Activated B cell treated with CpG ODN at 0.5 μM for 24 hours (primary cell): ENCODE data around the gene MPV17L2. TPM values are rescaled to one million over a fixed set of nuclear protein-coding genes. Genes with fewer than 3 reads are reported as not detected.
A peak's percentile ranks its signal among the peaks of the same experiment; 100 is the strongest.

Source experiments
- ATAC-seq: fragments of 200-7000 bp; cut with Tn5 transposase; one replicate; pipeline ENCODE4 v1.10.0; 2021; ENCODE audit warnings: low read depth, mild to moderate bottlenecking, moderate library complexity
- CTCF ChIA-PET: fragments of 350-600 bp; sonication (Branson Sonifier 250); formaldehyde crosslinking; loops from one replicate; lab custom pipeline; 2021; ENCODE audit warnings: antibody characterized with exemption; lab: Charles Lee
- POLR2A ChIA-PET: fragments of 350-600 bp; sonication (Branson Sonifier 250); formaldehyde crosslinking; loops from one replicate; lab custom pipeline; 2021; ENCODE audit warnings: antibody characterized with exemption; lab: Charles Lee
- DNase-seq: peaks from one replicate; pipeline ENCODE4 v3.0.0; 2022
- H3K27ac Mint-ChIP-seq: one replicate; pipeline ENCODE4 v1.8.0; 2020; ENCODE audit warnings: mixed read lengths
- H3K27me3 Mint-ChIP-seq: one replicate; pipeline ENCODE4 v1.8.0; 2021; ENCODE audit warnings: mixed read lengths
- H3K36me3 Mint-ChIP-seq: one replicate; pipeline ENCODE4 v1.8.0; 2021; ENCODE audit warnings: low read depth, mixed read lengths
- H3K4me1 Mint-ChIP-seq: one replicate; pipeline ENCODE4 v1.8.0; 2021; ENCODE audit warnings: mixed read lengths
- H3K4me3 Mint-ChIP-seq: one replicate; pipeline ENCODE4 v1.8.0; 2020; ENCODE audit warnings: mild to moderate bottlenecking, mixed read lengths
- H3K9me3 Mint-ChIP-seq: one replicate; pipeline ENCODE4 v1.8.0; 2020; ENCODE audit warnings: mixed read lengths
- intact Hi-C: fragments of 100-400 bp; cut with micrococcal nuclease; formaldehyde crosslinking; loops from one replicate; pipeline ENCODE4 v1.15.1; 2024
- total RNA-seq: library from RNA; stranded (reverse); gene quantifications from 2 replicates; pipeline ENCODE4 v1.2.3, GENCODE V29; 2022
- TF ChIP-seq, protein P1 (sequence below): fragments of 200-600 bp; IDR thresholded peaks from one replicate; pipeline ENCODE4 v1.8.0; 2022; ENCODE audit warnings: antibody characterized with exemption, mild to moderate bottlenecking

Gene MPV17L2
- total RNA-seq, 1 donor from 2014 or later, result 17.9 TPM

DNA sequence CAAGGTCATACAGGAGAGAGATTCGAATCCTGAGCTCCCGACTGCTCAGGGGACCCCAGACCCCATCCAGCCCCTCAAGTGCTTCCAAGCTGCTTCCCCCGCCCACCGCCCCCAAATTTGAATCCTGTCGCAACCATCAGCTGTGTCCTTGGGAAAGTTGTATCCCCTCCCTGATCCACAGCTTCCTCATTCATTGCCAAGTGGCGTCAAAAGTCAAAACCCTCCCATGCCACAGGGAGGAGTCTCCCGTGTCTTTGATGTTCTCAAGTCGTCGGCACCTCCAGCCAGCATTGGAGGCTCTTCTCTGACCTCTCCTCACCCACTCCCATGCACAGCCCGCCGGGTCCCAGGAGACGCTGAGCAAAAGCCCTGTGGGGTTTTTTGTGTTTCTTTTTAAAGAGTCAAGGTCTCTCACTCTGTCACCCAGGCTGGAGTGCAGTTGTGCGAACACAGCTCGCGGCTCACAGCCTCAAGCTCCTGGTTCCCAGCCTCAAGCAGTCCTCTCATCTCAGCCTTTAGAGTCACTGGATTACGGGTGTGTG is 22.2 kb upstream of the MPV17L2 start:
- H3K9me3 Mint-ChIP-seq, result no peaks in the 10 kb centered on the region
- H3K27ac Mint-ChIP-seq, result peak overlapping the region; percentile 92
- ATAC-seq, result peak; percentile 23

DNA sequence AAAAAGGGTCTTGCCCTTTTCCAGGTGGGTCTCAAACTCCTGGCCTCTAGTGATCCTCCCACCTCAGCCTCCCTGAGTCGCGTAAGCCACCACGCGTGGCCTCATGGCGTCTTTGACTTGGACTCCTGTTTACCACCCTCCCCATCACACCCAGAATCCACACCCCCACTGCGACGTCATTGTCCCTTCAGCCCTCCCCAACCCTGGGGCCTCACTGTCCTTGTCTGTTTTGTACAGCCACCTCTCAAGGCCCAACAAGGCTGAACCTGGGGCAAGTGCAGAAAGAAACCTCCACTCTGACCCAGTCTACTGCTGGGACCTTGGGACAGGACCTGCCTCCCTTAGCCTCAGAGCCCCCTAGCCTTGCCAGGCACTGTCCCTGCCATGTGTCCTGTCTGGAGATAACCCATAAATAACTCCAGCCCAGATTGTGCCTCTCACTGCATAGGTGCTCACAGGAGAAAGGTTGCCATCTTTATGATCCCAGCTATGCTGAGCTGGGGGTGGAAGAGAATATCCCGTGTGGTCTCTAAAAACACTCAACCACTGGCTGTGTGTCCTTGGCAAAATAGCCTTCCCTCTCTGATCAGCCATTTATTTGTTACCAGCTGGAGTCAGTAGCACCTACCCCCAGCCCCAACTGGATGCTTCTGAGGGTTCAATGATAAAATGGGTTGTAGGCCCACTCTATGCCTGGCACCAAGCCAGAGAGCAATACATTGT is 21.3 kb upstream of the MPV17L2 start:
- Mint-ChIP-seq H3K4me3 (peak overlapping the region; percentile 75), H3K4me1 (peaks cover 82% of the 10 kb centered on the region), H3K9me3 (no peaks in the 10 kb centered on the region), H3K27me3 (no peaks in the 10 kb centered on the region), H3K27ac (peak overlapping the region; percentile 92), H3K36me3 (peaks cover 41% of the 10 kb centered on the region)
- no peak for ATAC-seq
- CTCF ChIA-PET, result interaction anchor here (0.6 to 1.7 kb wide), 7 partner anchors 10 to 1400 kb away, joined by 3 to 11 read pairs (median 3); no protein-coding TSS in a partner anchor
- DNase-seq, result no peak
- TF ChIP-seq, protein P1, sequence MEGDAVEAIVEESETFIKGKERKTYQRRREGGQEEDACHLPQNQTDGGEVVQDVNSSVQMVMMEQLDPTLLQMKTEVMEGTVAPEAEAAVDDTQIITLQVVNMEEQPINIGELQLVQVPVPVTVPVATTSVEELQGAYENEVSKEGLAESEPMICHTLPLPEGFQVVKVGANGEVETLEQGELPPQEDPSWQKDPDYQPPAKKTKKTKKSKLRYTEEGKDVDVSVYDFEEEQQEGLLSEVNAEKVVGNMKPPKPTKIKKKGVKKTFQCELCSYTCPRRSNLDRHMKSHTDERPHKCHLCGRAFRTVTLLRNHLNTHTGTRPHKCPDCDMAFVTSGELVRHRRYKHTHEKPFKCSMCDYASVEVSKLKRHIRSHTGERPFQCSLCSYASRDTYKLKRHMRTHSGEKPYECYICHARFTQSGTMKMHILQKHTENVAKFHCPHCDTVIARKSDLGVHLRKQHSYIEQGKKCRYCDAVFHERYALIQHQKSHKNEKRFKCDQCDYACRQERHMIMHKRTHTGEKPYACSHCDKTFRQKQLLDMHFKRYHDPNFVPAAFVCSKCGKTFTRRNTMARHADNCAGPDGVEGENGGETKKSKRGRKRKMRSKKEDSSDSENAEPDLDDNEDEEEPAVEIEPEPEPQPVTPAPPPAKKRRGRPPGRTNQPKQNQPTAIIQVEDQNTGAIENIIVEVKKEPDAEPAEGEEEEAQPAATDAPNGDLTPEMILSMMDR, result no peak
- intact Hi-C loops, result loop anchor here (5.0 to 10.0 kb wide), 4 partner anchors 74 to 647 kb away; partner anchors contain the start of genes ELL and MAST3
- POLR2A ChIA-PET, result interaction anchor here (0.6 to 11.9 kb wide), 16 partner anchors 11 to 420 kb away, joined by 3 to 437 read pairs (median 6); partner anchors contain the start of genes JUND, MPV17L2, PIK3R2 and RAB3A

More for the DNA sequence above, 22.2 kb upstream of the MPV17L2 start:
- CTCF ChIA-PET, result interaction anchor here (0.7 to 1.7 kb wide), 9 partner anchors 9 to 218 kb away, joined by 3 to 11 read pairs (median 3); no protein-coding TSS in a partner anchor
- H3K4me3 Mint-ChIP-seq, result peak overlapping the region; percentile 75
- peaks cover 74% of the 10 kb centered on the region for H3K4me1 Mint-ChIP-seq
- no peaks in the 10 kb centered on the region for H3K27me3 Mint-ChIP-seq
- POLR2A ChIA-PET, result interaction anchor here (0.5 to 11.9 kb wide), 24 partner anchors 10 to 751 kb away, joined by 3 to 437 read pairs (median 5); partner anchors contain the start of genes JUND, MPV17L2, PIK3R2 and RAB3A
- peak; percentile 62 for DNase-seq
- intact Hi-C loops, result loop anchor here (5.0 to 10.0 kb wide), 4 partner anchors 73 to 646 kb away; partner anchors contain the start of genes ELL and MAST3
- TF ChIP-seq, protein P1, result no peak
- H3K36me3 Mint-ChIP-seq, result peaks cover 42% of the 10 kb centered on the region

DNA sequence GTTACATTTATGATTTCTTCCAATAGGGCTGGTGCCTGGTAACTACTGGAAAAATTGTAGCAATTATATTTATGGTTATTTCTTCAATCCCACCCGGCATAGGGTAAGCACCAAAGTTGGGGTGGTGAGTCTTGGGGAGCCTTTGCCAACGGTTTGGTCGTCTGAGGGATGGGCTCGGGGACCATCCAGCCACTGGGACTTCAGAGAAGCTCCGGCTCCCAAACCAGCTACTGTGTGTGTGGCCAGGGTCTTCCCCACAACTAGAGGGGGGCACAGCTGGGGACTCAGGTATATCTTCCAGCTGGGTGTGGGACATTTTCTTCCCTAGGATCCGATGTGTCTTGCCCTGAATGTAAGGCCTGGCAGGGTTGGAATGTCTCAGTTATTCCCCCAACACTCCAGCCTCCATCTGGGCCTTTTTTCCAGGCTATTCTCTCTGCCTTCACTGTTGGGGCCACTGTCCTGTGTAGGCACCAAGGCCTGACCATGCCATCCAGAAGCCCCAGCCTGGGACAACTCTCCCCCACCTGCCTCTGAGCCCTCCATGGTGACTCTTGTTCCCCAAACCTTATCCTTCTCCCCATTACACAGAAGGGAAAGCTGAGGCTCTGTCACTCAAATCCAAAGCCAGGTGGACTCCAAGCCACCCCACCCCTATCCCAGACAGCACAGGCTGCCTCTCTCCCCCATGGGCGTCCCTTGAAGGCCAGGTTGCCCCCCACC is 20.5 kb upstream of the MPV17L2 start:
- ATAC-seq, result no peak
- H3K9me3 Mint-ChIP-seq, result no peaks in the 10 kb centered on the region
- peak overlapping the region; percentile 92 for H3K27ac Mint-ChIP-seq
- ChIA-PET CTCF (interaction anchor here (0.6 to 1.5 kb wide), 4 partner anchors 8 to 1401 kb away, joined by 3 to 8 read pairs (median 3); no protein-coding TSS in a partner anchor), POLR2A (interaction anchor here (0.6 to 11.9 kb wide), 14 partner anchors 13 to 418 kb away, joined by 3 to 437 read pairs (median 5); partner anchors contain the start of genes ARRDC2, JUND, MPV17L2 and PIK3R2)
- H3K4me3 Mint-ChIP-seq, result peak overlapping the region; percentile 94
- H3K27me3 Mint-ChIP-seq, result no peaks in the 10 kb centered on the region
- H3K36me3 Mint-ChIP-seq, result peaks cover 41% of the 10 kb centered on the region
- intact Hi-C loops, result loop anchor here (1.0 to 10.0 kb wide), 9 partner anchors 9 to 648 kb away; partner anchors contain the start of genes ELL, JUND, MAST3 and PIK3R2
- peaks cover 90% of the 10 kb centered on the region for H3K4me1 Mint-ChIP-seq
- TF ChIP-seq, protein P1, result no peak
- no peak for DNase-seq

DNA sequence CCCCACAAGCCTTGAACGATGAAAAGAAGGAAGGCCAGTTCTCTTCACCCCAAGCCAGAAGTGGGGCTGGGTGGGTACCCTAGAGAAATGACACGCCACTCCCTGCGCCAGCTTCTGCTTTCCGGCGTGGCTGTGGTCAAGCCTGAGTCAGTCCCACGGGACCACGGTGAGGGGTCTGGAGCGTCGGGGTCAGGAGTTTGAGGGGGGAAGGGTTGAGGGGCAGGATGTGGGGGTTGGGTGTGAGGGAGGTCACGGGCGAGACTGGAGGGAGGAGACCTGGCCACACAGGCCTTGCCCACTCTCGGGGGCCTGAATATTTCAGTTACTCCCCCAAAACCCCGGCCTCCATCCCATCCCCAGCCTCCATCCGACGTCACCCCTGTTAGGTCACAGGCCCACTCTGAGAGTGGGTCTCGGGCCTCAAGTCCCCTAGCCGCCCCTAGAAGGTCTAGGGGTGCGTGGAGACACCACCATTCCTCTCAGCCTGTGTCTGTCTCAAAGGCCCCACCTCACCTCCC is 19.9 kb upstream of the MPV17L2 start:
- no peaks in the 10 kb centered on the region for H3K27me3 Mint-ChIP-seq
- ATAC-seq (peak; percentile 27), DNase-seq (peak; percentile 66)
- H3K4me3 Mint-ChIP-seq, result peak overlapping the region; percentile 94
- intact Hi-C loops, result loop anchor here (1.0 to 10.0 kb wide), 9 partner anchors 8 to 648 kb away; partner anchors contain the start of genes ELL, JUND, MAST3 and PIK3R2
- peaks cover 43% of the 10 kb centered on the region for H3K36me3 Mint-ChIP-seq
- TF ChIP-seq, protein P1, result no peak
- POLR2A ChIA-PET, result interaction anchor here (0.6 to 11.9 kb wide), 13 partner anchors 13 to 419 kb away, joined by 3 to 437 read pairs (median 5); partner anchors contain the start of genes ARRDC2, JUND, MPV17L2 and PIK3R2
- H3K4me1 Mint-ChIP-seq, result peaks cover 91% of the 10 kb centered on the region
- H3K9me3 Mint-ChIP-seq, result no peaks in the 10 kb centered on the region
- peak overlapping the region; percentile 92 for H3K27ac Mint-ChIP-seq
- CTCF ChIA-PET, result interaction anchor here (1.0 to 1.5 kb wide), 2 partner anchors 9 to 19 kb away, joined by 3 to 8 read pairs; no protein-coding TSS in a partner anchor
